Tibial nerve (tissue), 4 donors: Measurements from ENCODE around the gene DUOX2.

Experiments
- EP300 ChIP-seq, 2 donors: sonication (generic); formaldehyde crosslinking; IDR thresholded peaks; one replicate each; pipeline ENCODE4 v1.6.1; 2017; ENCODE audit warnings: antibody characterized with exemption in 2 of 2, mild to moderate bottlenecking in 1 of 2
- POLR2A ChIP-seq, 2 donors: fragments of 450-650 bp; IDR thresholded peaks; one replicate each; pipeline ENCODE4 v1.6.1; 2017; ENCODE audit warnings: antibody characterized with exemption in 2 of 2, mild to moderate bottlenecking in 2 of 2, moderate library complexity in 2 of 2
- TF ChIP-seq, protein P1 (sequence below), 5 experiments: fragments of 200-600 bp in 3 of 5; fragments of 450-650 bp in 2 of 5; sonication (generic) in 3 of 5; IDR thresholded peaks; one replicate each; pipeline ENCODE4 v1.5.1; 2016 to 2019; ENCODE audit warnings: antibody characterized with exemption in 5 of 5, mild to moderate bottlenecking in 3 of 5, moderate library complexity in 2 of 5

DNA sequence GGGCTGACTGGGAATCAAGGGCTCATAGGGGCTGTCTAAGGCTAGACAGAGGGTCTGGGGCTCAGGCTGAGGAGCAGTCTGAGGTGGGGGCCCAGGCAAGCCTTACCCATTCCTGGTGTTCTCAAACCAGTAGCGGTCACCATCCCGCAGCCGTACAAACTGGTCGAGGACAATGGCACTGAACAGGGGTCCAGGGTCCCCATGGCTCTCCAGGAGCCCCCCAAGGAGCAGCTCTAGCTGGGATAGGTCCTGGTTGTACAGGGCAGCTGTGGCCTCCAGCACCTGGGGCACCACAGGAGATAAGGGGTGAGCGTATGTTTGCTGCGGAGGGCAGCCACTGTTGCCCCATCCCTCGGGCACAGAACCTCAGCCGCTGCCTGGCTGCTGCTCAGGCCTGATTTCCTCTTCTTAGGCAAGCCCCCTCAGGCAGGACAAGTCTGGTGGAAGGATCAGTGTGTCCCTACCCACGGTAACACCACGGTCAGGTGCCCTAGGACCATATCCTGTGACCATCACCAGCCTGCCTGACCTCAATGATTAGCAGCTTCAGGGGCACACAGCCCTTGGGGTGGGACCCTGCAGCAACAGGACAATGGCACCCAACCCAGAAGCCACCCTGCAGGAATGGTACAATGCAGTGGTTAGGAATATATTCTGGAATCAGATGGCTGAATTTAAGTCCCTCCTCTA is 5.9 kb downstream of the DUOX2 start:
- TF ChIP-seq, protein P1, sequence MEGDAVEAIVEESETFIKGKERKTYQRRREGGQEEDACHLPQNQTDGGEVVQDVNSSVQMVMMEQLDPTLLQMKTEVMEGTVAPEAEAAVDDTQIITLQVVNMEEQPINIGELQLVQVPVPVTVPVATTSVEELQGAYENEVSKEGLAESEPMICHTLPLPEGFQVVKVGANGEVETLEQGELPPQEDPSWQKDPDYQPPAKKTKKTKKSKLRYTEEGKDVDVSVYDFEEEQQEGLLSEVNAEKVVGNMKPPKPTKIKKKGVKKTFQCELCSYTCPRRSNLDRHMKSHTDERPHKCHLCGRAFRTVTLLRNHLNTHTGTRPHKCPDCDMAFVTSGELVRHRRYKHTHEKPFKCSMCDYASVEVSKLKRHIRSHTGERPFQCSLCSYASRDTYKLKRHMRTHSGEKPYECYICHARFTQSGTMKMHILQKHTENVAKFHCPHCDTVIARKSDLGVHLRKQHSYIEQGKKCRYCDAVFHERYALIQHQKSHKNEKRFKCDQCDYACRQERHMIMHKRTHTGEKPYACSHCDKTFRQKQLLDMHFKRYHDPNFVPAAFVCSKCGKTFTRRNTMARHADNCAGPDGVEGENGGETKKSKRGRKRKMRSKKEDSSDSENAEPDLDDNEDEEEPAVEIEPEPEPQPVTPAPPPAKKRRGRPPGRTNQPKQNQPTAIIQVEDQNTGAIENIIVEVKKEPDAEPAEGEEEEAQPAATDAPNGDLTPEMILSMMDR (IDR thresholded peaks at IDR 0.05) = no peak
- TF ChIP-seq EP300 (IDR thresholded peaks at IDR 0.05) (no peak), POLR2A (IDR thresholded peaks at IDR 0.05) (no peak)
